ENCODE measurements around the gene ARMCX2.
"Not testable (repeated sequence)": the region's sequence is repeated elsewhere in the genome, so short reads cannot be mapped to it uniquely, and the experiment has no call there.

The ARMCX2 gene

DNA sequence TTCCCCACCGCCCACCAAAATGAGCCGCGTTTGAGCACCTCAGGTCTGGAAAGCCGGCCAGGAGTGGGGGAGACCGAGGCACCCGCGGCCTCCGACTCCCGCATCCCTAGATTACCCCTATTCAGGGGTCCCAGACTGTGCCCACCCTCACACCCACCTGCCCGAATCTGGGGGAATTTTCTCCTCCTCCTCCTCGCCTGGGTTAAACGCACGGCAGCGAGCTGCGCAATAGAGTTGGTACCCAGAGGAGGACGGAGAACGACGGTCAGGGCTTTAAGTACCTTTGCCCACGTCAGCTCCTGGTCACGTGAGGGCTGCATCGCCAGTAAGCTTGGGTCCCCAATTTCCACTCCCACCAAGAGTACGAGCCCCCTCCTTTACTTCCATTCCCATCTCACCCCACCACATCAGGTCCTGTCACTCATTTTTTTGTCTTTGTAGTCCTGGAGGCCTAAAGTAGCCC, at the start of gene ARMCX2:
Gene ARMCX2, minus strand, starts transcription at position 250 of the 463 bp plus-strand sequence. CDS start 2,262 bp downstream, outside the sequence.
- DNase-seq (ENCODE audit: low read depth): no peak

DNA sequence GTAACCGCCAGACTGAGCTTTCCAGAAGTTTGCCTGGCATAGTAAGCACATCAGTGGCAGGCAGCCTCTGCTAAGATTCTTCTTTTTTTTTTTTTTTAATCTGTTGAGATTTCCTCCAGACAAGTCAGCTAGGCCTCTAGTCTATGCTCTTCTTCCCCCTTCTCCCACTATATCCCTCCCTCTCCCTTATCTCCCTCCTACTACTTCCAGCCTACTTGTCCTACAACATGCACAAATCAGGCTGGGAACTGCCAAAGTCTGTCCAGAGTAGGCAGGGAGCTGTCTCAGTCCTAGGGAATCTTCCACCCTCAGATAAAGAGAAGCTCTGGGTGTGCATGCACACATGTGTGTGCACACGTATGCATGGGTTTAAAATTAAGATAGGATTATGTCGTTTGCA, 49.7 kb upstream of the ARMCX2 start:
- no peak for DNase-seq (ENCODE audit: low read depth)

DNA sequence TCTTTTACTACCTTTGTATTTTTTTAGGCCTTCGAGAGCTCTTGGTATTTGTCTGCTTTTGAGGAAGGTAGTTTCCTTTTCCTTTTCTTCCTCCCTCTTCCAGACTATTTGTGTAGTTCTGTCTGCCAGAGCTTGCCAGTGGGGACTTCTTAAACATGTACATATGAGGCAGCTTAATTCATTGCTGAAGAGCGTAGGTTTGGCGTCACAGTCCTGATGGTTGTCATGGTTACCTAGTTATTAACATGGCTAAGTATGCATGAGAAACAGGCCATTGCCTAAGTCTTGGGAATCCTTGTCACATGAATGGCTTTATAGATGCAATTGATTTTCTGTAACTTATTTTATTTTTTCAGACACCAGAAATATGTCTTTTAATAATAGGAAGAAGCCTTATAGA, 48.5 kb upstream of the ARMCX2 start:
- no peak for DNase-seq (ENCODE audit: low read depth)

DNA sequence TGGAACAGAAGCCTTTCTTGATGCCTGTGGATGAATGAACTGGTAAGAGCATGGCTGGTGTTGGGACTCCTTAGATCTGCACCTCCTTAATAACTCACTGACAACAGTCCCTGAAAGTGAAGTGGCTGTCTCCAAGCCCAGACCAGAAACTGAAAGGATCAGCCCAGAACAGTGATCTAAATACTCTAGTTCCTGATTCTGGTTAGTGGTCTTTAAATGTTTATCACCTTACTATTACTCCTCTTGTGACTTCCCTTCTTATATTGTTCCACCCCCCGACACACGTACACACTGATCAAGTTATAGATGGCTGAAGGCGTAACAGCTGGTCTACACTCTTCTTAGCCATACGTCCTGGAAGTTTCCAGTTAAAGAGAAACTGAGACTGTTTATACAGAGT, 33.8 kb upstream of the ARMCX2 start:
- DNase-seq (ENCODE audit: low read depth): no peak

DNA sequence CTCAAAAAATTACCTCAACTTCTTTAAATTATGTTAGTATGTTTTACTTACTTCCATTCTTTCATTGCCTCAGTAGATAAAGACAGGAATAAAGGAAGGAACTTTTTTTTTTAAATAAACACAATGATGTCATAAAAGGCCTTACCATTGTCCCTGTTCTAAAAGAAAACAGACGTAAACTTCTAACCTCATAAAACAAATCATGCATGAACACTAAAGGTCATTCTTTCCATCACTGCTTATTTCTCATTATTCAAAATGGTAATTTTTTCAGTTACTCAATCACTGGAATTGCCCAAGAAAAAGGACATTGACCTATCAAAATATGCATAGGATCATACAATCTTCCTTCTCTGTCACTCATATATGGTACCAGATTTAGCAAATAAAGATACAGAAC, 32.2 kb upstream of the ARMCX2 start:
- DNase-seq (ENCODE audit: low read depth): no peak

DNA sequence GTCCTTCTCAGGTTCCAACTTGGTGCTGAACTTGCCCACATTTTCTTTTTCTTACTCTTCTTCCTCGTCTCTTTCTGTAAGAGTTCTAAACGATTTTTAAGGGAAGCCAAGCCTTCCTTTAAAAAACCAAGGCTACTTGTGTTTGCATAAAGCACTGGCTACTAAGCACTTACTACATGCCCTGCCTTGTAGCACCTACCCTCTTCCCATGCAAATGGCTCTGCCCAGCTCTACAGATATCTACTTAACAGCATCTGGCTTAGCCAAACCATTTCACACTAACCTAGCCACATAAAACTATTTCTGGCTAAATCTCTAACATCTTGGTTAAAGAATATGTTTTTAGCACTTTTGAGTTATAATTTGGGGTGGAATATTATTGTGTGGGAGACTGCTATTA, 26.9 kb upstream of the ARMCX2 start:
- no peak for DNase-seq (ENCODE audit: low read depth)

DNA sequence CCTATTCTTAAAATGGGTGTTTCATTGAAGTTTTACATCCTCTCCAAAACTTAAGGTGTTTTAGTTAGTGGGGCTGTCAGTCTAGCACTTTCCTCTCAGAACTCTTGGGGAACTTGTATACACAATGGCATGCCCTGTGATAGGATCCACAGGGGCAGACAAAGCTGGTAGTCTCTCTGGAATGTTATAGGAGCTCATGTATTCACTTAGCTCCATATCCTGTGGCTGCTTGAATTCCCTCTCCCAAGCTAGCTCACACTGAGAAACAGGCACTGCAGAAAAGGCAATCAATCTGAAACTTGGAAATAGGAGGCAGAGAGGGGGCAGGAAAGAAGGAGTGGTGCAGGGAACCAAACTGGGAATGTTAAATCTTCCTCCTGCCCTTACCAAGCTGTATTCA, 26.3 kb upstream of the ARMCX2 start:
- no peak for DNase-seq (ENCODE audit: low read depth)

DNA sequence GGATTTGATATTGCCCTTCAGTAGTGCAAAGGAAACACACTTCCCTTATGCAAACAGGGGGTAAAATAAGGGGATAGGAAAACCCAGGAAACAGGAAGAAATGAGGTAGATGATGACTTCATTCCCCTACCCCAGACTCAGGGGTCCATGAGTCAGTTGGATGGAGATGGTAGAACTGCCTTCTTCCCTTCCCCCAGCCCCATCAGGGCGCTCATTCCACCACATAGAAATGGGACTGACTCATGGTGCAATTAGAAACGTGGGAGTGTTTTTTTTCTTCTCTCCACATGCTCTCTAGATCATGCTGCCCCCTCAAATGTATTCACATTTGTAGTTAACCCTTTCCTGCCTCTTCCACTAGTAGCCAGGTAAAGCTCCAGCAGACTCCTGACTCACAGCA, 23.1 kb upstream of the ARMCX2 start:
- DNase-seq (ENCODE audit: low read depth): no peak

DNA sequence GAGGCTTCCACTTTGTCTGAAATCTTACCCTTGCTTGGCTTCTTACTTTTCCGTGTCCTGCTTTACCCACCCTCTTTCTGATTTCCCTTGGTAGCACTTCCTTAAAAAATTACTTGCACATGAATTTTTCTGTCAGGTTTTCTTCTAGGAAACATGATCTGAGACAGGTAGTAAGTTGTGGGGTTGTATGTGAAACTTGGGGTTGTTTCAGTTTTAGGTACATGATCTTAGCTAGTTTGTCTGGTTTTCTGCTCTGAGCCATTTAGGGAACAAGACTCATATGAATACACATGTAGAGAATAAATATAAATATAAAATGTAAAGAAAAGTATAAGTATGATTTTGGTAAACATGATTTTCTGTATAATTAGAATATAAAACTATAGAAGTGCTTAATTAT, 17.4 kb upstream of the ARMCX2 start:
- no peak for DNase-seq (ENCODE audit: low read depth)

DNA sequence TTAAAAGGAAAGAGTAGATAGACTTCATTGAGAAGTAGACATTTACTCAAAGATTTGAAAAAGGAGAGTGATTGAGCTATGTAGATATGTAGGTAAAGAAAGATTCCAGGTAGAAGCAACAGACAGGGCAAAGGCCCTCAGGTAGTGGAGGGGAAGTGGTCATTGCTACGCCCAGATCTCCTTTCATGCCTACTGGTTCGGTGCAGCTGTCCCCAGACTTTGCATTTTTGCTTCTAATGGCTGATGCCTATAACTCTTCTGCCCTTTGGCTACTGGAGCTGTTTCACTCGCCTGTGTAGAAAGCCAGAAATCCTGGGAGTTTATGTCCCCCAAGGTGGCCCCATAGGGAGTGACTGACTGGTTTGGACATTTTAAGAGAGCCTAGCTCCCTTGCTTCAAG, 16.9 kb upstream of the ARMCX2 start:
- DNase-seq (ENCODE audit: low read depth): no peak

DNA sequence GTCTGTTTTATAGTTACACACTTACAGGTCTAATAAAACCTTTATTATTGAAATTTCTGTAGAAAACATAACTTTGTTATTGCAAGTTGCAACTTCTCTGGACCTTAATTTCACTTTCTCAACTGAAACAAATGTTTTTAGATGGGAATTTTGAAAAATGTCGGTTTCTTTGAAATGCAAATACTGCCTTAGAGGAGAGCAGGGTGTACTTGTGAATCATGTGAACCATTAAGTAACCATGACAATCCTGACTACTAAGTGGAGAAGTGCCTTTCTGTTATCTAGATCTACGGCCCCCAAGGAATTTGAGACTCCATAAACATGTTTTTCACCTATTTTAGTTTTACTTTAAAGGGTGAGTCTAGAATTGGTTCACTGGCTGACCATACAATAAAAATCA, 8.5 kb upstream of the ARMCX2 start:
- no peak for DNase-seq (ENCODE audit: low read depth)

DNA sequence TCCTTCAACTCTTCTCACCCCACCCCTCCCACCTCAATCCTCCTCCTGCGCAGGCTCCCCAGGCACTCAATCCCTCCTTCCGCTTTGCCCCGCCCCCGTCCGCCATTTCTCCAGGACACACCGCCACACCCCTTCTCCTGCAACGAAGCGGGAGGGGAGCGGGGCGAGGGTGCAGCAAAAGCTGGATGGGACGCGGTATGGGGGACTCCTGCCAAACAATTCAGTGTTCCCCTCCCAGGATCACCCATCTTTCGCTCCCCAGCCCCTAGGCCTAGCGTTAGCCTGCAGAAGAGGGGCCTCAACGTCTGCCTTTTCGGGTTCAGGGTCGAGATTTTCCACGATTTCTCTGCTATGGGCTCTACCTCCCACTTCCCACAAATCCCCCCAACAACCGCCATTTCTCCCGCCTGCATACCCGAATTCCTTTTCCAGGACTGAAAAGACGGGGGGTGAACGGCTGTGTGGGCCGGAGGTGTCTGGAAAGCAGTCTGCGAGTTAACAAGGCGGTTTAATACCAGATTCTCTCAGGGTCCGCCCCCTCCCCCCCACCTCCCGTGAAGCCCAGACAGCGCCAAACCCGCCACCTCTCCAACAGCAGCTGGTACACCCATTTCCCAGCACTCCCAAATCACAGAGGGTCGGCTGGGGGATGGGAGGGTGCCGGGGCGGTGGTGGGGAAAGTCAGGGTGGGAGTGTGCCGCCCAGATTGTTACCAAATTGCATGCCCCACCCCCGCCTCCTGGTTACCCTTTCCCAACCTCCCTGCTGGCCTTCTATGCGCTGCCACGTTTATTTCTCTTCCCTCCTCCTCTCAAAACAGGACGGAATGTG, 774 bp downstream of the ARMCX2 start:
- peak; percentile 15 for DNase-seq (ENCODE audit: low read depth)

DNA sequence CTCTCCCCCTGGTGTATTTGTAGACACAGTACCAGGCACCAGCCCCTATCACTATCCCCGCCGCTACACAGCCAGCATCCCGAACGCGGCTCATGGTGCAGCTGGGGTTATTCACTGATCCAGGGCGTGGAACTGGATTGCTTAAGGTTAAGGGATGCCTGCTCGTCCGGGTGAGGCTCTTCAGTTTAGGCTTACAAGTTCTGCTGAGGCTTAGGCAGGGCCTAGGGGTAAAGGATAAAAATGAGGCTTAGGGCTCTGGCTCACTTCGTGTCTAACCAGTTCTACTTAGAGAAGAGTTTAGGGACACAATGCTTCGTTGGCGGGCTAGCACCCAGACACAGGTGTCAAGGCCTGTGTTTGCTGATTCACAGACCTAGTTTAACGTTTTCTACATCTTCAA, 2.2 kb downstream of the ARMCX2 start:
- no peak for DNase-seq (ENCODE audit: low read depth)

DNA sequence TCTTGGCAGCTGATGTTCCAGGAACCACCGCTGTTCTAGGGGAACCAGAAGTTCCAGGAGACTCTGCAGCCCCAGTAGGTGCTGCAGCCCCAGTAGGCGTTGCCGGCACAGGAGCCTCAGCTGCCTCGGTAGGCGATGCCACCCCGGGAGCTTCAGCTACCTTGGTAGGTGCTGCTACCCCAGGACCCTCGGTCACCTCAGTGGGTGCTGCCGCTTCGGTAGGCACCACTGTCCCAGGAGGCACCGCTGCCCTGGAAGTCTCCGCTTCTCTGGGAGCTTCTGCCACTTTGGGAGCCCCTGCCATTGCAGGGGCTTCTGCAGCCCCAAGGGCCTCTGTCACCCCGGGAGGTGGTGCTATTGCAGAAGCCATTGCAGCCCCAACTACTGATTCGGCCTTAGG, 2.8 kb downstream of the ARMCX2 start:
- no peak for DNase-seq (ENCODE audit: low read depth)

DNA sequence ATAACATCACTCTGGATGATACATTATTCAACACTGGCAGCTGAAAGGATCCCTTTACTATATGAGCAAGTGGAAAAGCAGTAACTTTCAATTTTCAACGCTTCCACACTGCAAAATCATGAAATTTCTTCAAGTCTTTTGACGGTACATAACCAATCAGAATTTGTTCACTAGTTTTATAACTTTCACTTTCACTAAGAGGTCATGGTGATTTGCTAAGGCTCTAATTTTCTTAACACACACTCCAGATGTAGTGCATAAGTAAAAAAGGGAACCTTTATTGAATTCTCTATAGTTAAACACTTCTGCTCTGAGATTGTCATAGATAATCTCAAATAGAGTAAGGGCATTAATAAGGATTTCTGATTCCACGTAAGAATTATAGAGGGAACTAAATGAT, 4.1 kb downstream of the ARMCX2 start:
- DNase-seq (ENCODE audit: low read depth): no peak

DNA sequence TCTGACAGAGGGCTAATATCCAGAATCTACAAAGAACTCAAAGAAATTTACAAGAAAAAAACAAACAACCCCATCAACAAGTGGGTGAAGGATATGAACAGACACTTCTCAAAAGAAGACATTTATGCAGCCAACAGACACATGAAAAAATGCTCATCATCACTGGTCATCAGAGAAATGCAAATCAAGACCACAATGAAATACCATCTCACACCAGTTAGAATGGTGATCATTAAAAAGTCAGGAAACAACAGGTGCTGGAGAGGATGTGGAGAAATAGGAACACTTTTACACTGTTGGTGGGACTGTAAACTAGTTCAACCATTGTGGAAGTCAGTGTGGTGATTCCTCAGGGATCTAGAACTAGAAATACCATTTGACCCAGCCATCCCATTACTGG, 11.9 kb downstream of the ARMCX2 start:
- DNase-seq (ENCODE audit: low read depth): not testable (repeated sequence)

DNA sequence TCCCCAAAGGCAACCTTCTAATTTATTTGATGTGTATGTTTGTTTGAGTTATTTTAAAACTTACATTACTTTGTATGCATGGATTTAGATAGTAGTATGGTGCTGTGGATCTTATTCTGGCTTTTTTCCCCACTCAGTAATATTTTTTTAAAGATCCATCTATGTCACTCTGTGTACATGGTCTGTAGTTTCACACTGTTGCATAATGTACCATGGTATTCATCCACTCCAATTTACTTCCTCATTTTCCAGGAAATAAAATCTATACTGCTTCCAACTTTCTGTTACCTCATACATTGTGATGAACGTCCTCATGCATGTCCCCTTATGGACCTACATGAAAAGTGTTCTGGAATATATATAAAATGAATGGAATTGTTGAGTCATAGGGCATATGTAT, 17.6 kb downstream of the ARMCX2 start:
- no peak for DNase-seq (ENCODE audit: low read depth)

DNA sequence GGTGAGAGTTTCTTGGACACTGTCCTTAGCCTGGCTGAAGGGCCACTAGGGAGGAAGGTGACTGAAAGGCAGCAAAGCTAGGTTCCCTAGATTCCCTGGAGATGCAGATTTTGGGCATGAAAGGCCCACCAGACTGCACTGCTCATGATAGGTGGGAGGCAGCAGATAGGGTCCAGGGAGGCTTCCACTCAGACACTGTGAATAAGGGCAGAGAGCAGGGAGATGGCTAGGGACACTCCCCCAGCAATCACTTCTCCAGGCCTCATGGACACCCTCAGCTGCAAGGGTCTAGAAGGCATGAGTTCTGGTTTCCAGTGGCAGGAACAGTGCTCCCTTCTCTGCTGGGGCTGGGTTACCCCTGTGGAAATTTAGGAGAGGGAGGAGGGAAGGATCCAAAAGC, 20.1 kb downstream of the ARMCX2 start:
- no peak for DNase-seq (ENCODE audit: low read depth)

DNA sequence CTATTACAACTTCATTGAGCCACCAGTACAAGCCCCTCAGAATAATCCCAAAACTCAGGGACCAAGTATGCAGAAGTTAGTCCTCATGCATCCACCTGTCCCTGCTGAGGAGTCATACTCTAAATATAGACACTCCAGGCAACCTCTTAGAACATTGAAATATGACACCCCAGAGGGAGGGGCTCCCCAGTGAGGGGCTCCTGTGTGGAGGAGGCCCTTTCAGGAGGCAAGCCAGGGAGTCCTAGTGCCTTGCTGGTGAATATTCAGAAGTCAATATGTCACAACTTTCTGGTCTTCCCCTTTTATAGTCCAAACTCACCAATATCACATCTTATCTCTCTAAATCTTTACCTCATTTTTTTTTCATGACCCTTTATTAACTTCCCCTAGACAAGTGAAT, 40.3 kb downstream of the ARMCX2 start:
- DNase-seq (ENCODE audit: low read depth): no peak

DNA sequence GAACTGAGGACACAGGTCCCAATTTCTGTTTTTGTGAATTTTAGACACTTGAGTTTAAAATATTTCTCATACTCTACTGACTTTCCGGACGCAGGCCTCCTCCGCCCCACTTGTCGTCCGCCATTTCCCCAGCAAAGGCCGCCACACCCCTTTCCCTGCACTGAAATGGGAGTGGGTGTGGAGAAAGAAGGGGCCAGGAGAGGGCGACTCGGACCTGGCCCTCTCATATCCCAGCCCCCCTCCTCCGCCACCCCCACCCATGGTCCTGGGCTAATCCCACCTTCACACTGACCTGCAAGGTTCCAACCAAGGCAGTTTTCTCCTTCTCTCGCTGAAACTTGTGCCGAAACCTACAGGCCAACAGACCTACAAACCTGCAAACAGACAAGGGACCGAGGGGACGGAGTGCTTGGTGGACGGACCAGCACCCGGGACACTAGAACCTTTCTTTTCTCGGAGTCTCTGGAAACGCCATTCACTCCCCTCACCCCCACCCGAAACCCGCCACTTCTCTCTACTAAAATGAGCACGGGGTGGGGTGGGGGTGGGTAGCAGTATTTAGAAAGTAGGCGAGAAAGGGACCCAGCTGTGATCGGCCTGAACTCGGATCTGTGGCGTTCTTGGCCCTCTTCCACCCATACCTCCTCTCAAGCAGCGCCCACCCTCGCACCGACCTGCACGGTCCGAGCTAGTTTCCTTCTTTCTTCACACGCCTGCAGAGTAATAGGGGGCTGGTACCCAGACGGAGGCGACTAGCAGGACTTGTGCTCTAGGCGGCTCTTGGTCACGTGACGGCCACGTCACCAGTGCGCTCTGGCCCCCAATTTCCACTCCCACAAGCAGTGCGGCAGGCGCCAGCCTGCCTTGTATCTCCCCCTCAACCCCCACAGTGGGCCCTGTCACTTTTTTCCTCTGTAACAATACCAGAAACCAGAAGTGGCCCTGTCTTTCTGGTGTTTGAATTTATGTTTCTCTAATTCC, 42.1 kb downstream of the ARMCX2 start, which contains the start of gene ARMCX6:
Gene ARMCX6, minus strand, starts transcription at position 790 of the 981 bp plus-strand sequence. CDS start 1,380 bp downstream, outside the sequence.
- DNase-seq (ENCODE audit: low read depth): peak; percentile 39

DNA sequence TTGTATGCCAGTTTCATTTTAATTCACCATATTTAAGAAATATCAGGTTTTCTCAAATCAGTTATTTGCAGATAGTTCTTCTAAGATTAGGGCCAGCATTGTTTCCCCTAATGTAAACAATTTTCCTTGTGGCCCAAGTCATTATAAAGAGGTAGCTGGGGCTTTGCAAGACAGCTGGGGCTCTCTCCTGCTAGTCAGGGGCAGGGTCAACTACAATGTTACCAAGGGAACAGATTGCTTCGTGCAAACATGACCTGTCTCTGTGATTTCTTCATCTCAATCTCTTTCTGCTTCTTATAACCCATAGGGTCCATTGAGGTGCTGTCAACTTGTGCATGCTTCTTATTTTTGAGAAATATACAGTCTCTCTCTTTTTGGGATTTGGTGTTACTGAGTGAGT, 53.9 kb downstream of the ARMCX2 start:
- DNase-seq (ENCODE audit: low read depth): no peak
